AG08396 (cell line): ENCODE measurements around the gene DSG2.
"Not testable (repeated sequence)": the region's sequence is repeated elsewhere in the genome, so short reads cannot be mapped to it uniquely, and the experiment has no call there.

Source experiments
- DNase-seq: peaks from one replicate; pipeline ENCODE4 v3.0.0; 2012; ENCODE audit warnings: low spot score, mixed read lengths

The DSG2 gene

GRCh38 chr18:31500051-31500688, 2.2 kb downstream of the DSG2 start:
- no peak for DNase-seq

- DNase-seq, result no peak
Observed at GRCh38 chr18:31503011-31503410, 5.0 kb downstream of the DSG2 start.

- DNase-seq, result no peak
Observed at GRCh38 chr18:31504455-31505147, 6.6 kb downstream of the DSG2 start.

- DNase-seq, result no peak
Observed at GRCh38 chr18:31505156-31505555, 7.2 kb downstream of the DSG2 start.

- DNase-seq, result no peak
Observed at GRCh38 chr18:31506024-31506742, 8.2 kb downstream of the DSG2 start.

GRCh38 chr18:31507124-31507523, 9.1 kb downstream of the DSG2 start:
- DNase-seq, result not testable (repeated sequence)

GRCh38 chr18:31508781-31509180, 10.8 kb downstream of the DSG2 start:
- DNase-seq, result no peak

GRCh38 chr18:31509571-31509970, 11.6 kb downstream of the DSG2 start:
- no peak for DNase-seq

- DNase-seq, result no peak
Observed at GRCh38 chr18:31510319-31510718, 12.3 kb downstream of the DSG2 start.

- DNase-seq, result no peak
Observed at GRCh38 chr18:31511098-31511497, 13.1 kb downstream of the DSG2 start.

GRCh38 chr18:31512203-31512764, 14.3 kb downstream of the DSG2 start:
- DNase-seq, result no peak

- no peak for DNase-seq
Observed at GRCh38 chr18:31513189-31513935, 15.4 kb downstream of the DSG2 start.

- no peak for DNase-seq
Observed at GRCh38 chr18:31516437-31516836, 18.5 kb downstream of the DSG2 start.

- no peak for DNase-seq
Observed at GRCh38 chr18:31526374-31526773, 28.4 kb downstream of the DSG2 start.

- DNase-seq, result no peak
Observed at GRCh38 chr18:31533236-31533635, 35.3 kb downstream of the DSG2 start.

- DNase-seq, result no peak
Observed at GRCh38 chr18:31538837-31539236, 40.9 kb downstream of the DSG2 start.

- no peak for DNase-seq
Observed at GRCh38 chr18:31546476-31546875, 48.5 kb downstream of the DSG2 start.

GRCh38 chr18:31548853-31549252, 50.9 kb downstream of the DSG2 start:
- DNase-seq, result no peak

- no peak for DNase-seq
Observed at GRCh38 chr18:31549416-31549815, 51.4 kb downstream of the DSG2 start.

- DNase-seq, result no peak
Observed at GRCh38 chr18:31551883-31552282, 53.9 kb downstream of the DSG2 start.

- DNase-seq, result no peak
Observed at GRCh38 chr18:31553800-31554199, 55.8 kb downstream of the DSG2 start.

- no peak for DNase-seq
Observed at GRCh38 chr18:31554776-31555175, 56.8 kb downstream of the DSG2 start.
